HG03064 (cell line): Measurements from ENCODE around the gene POU2F3.

Source experiments
- ATAC-seq: cut with Tn5 transposase; IDR thresholded peaks from one replicate; pipeline ENCODE4 v1.9.1; 2021; ENCODE audit warnings: low read depth; ENCODE audit not compliant: unreplicated experiment

POU2F3 gene

GRCh38 chr11:120239713-120240640, at the start of gene POU2F3:
Gene POU2F3, plus strand, starts transcription at chr11:120240140. Its CDS starts 204 bp downstream, at chr11:120240344.
- ATAC-seq: no peak

GRCh38 chr11:120191058-120191457, 48.9 kb upstream of the POU2F3 start:
- ATAC-seq: no peak

GRCh38 chr11:120192831-120193625, 46.9 kb upstream of the POU2F3 start:
- ATAC-seq: no peak

- no peak for ATAC-seq
These were observed 45.8 kb upstream of the POU2F3 start for GRCh38 chr11:120194166-120194565.

- ATAC-seq: no peak
These were observed 44.2 kb upstream of the POU2F3 start for GRCh38 chr11:120195601-120196320.

GRCh38 chr11:120196826-120197225, 43.1 kb upstream of the POU2F3 start:
- no peak for ATAC-seq

GRCh38 chr11:120197251-120197891, 42.6 kb upstream of the POU2F3 start:
- ATAC-seq: no peak

GRCh38 chr11:120197977-120198376, 42.0 kb upstream of the POU2F3 start:
- no peak for ATAC-seq

GRCh38 chr11:120198403-120198786, 41.5 kb upstream of the POU2F3 start:
- ATAC-seq: no peak

GRCh38 chr11:120198787-120199469, 41.0 kb upstream of the POU2F3 start:
- no peak for ATAC-seq

- no peak for ATAC-seq
These were observed 40.3 kb upstream of the POU2F3 start for GRCh38 chr11:120199613-120200012.

GRCh38 chr11:120200677-120201076, 39.3 kb upstream of the POU2F3 start:
- ATAC-seq: no peak

GRCh38 chr11:120201653-120202052, 38.3 kb upstream of the POU2F3 start:
- ATAC-seq: no peak

- ATAC-seq: no peak
These were observed 36.3 kb upstream of the POU2F3 start for GRCh38 chr11:120203626-120204025.

GRCh38 chr11:120205596-120206161, 34.3 kb upstream of the POU2F3 start:
- no peak for ATAC-seq

- ATAC-seq: no peak
These were observed 32.4 kb upstream of the POU2F3 start for GRCh38 chr11:120207512-120207911.

GRCh38 chr11:120208001-120208441, 31.9 kb upstream of the POU2F3 start:
- no peak for ATAC-seq

GRCh38 chr11:120208777-120209176, 31.2 kb upstream of the POU2F3 start:
- no peak for ATAC-seq
